Measurements from ENCODE around the gene DNAAF8. TPM values are rescaled to one million over a fixed set of nuclear protein-coding genes. Genes with fewer than 3 reads are reported as not detected.

The DNAAF8 gene
- total RNA-seq, 1 experiment from 2014 or later: 2.8 TPM

GRCh38 chr16:4760221-4760910, 26.0 kb downstream of the DNAAF8 start:
- no peak overlapping the region for H3K4me3 ChIP-seq
- peaks cover 90% of the 10 kb centered on the region for H3K36me3 ChIP-seq
- no peaks in the 10 kb centered on the region for H3K27me3 ChIP-seq
- peaks cover under 1% of the 10 kb centered on the region for H3K9me3 ChIP-seq
- DNase-seq: no peak

- H3K27me3 ChIP-seq: no peaks in the 10 kb centered on the region
- H3K36me3 ChIP-seq: peaks cover 84% of the 10 kb centered on the region
- DNase-seq: no peak
- H3K9me3 ChIP-seq: no peaks in the 10 kb centered on the region
- no peak overlapping the region for H3K4me3 ChIP-seq
Measured at GRCh38 chr16:4762205-4762604, 27.9 kb downstream of the DNAAF8 start.

GRCh38 chr16:4763791-4764190, 29.5 kb downstream of the DNAAF8 start:
- no peak for DNase-seq
- Histone ChIP-seq H3K36me3 (peaks cover 70% of the 10 kb centered on the region), H3K9me3 (no peaks in the 10 kb centered on the region), H3K4me3 (no peak overlapping the region), H3K27me3 (no peaks in the 10 kb centered on the region)

- H3K36me3 ChIP-seq: peaks cover 50% of the 10 kb centered on the region
- no peaks in the 10 kb centered on the region for H3K9me3 ChIP-seq
- H3K27me3 ChIP-seq: no peaks in the 10 kb centered on the region
- peak overlapping the region; percentile 99 for H3K4me3 ChIP-seq
- no peak for DNase-seq
Measured at GRCh38 chr16:4765511-4766474, 31.5 kb downstream of the DNAAF8 start.

- H3K9me3 ChIP-seq: no peaks in the 10 kb centered on the region
- no peaks in the 10 kb centered on the region for H3K27me3 ChIP-seq
- peak; percentile 98 for DNase-seq
- peaks cover 39% of the 10 kb centered on the region for H3K36me3 ChIP-seq
- peak within 1 kb of the TSS; percentile 99 for H3K4me3 ChIP-seq
Measured at GRCh38 chr16:4766875-4767628, 32.7 kb downstream of the DNAAF8 start, which contains the start of gene ZNF500. Gene ZNF500 (minus strand): TSS chr16:4767162. CDS start chr16:4765978, 1,184 bp downstream.

- peak; percentile 48 for DNase-seq
- Histone ChIP-seq H3K9me3 (no peaks in the 10 kb centered on the region), H3K27me3 (no peaks in the 10 kb centered on the region), H3K36me3 (peaks cover 30% of the 10 kb centered on the region), H3K4me3 (peak overlapping the region; percentile 99)
Measured at GRCh38 chr16:4767872-4768548, 33.7 kb downstream of the DNAAF8 start.

GRCh38 chr16:4768549-4769305, 34.4 kb downstream of the DNAAF8 start:
- H3K9me3 ChIP-seq: no peaks in the 10 kb centered on the region
- DNase-seq: peak; percentile 97
- H3K4me3 ChIP-seq: peak overlapping the region; percentile 99
- H3K27me3 ChIP-seq: no peaks in the 10 kb centered on the region
- H3K36me3 ChIP-seq: peaks cover 24% of the 10 kb centered on the region

- Histone ChIP-seq H3K36me3 (peaks cover 19% of the 10 kb centered on the region), H3K27me3 (no peaks in the 10 kb centered on the region), H3K9me3 (no peaks in the 10 kb centered on the region), H3K4me3 (peak overlapping the region; percentile 99)
- no peak for DNase-seq
Measured at GRCh38 chr16:4769306-4769638, 34.9 kb downstream of the DNAAF8 start.

GRCh38 chr16:4771646-4772045, 37.3 kb downstream of the DNAAF8 start:
- no peaks in the 10 kb centered on the region for H3K9me3 ChIP-seq
- H3K36me3 ChIP-seq: peaks cover 3% of the 10 kb centered on the region; the same call in 1 of the 2 replicates
- H3K27me3 ChIP-seq: no peaks in the 10 kb centered on the region
- H3K4me3 ChIP-seq: no peak overlapping the region
- no peak for DNase-seq

GRCh38 chr16:4772351-4772750, 38.0 kb downstream of the DNAAF8 start:
- Histone ChIP-seq H3K9me3 (no peaks in the 10 kb centered on the region), H3K27me3 (no peaks in the 10 kb centered on the region), H3K36me3 (no peaks in the 10 kb centered on the region), H3K4me3 (no peak overlapping the region)
- no peak for DNase-seq

GRCh38 chr16:4775005-4775404, 40.7 kb downstream of the DNAAF8 start:
- Histone ChIP-seq H3K9me3 (no peaks in the 10 kb centered on the region), H3K36me3 (no peaks in the 10 kb centered on the region), H3K27me3 (no peaks in the 10 kb centered on the region), H3K4me3 (no peak overlapping the region)
- DNase-seq: no peak

- no peak for DNase-seq
- Histone ChIP-seq H3K4me3 (no peak overlapping the region), H3K27me3 (no peaks in the 10 kb centered on the region), H3K9me3 (no peaks in the 10 kb centered on the region), H3K36me3 (no peaks in the 10 kb centered on the region)
Measured at GRCh38 chr16:4776141-4776705, 41.9 kb downstream of the DNAAF8 start.

- Histone ChIP-seq H3K36me3 (no peaks in the 10 kb centered on the region), H3K9me3 (no peaks in the 10 kb centered on the region), H3K27me3 (no peaks in the 10 kb centered on the region), H3K4me3 (no peak overlapping the region)
- no peak for DNase-seq
Measured at GRCh38 chr16:4777339-4778049, 43.2 kb downstream of the DNAAF8 start.

- Histone ChIP-seq H3K36me3 (no peaks in the 10 kb centered on the region), H3K9me3 (no peaks in the 10 kb centered on the region), H3K4me3 (no peak overlapping the region), H3K27me3 (no peaks in the 10 kb centered on the region)
- no peak for DNase-seq
Measured at GRCh38 chr16:4778050-4778392, 43.7 kb downstream of the DNAAF8 start.

- Histone ChIP-seq H3K4me3 (no peak overlapping the region), H3K36me3 (no peaks in the 10 kb centered on the region), H3K9me3 (no peaks in the 10 kb centered on the region), H3K27me3 (no peaks in the 10 kb centered on the region)
- no peak for DNase-seq
Measured at GRCh38 chr16:4780235-4780634, 45.9 kb downstream of the DNAAF8 start.

Measured in MG63 (cell line).